Esophagus (tissue), 2 donors: ENCODE data around the gene SAMD13. TPM values are rescaled to one million over a fixed set of nuclear protein-coding genes. Genes with fewer than 3 reads are reported as not detected.

ENCODE experiments used
- H3K27ac ChIP-seq, 2 donors: one replicate each; pipeline ENCODE4 v1.5.1; 2013; ENCODE audit warnings: low read depth in 2 of 2, mild to moderate bottlenecking in 2 of 2, inconsistent platforms in 1 of 2, low read length in 1 of 2, moderate library complexity in 1 of 2
- H3K27me3 ChIP-seq, 2 donors: one replicate each; pipeline ENCODE4 v1.6.1; 2013; ENCODE audit warnings: low read length in 2 of 2, control low read depth in 1 of 2, mild to moderate bottlenecking in 1 of 2; ENCODE audit not compliant: insufficient read depth in 2 of 2, control insufficient read depth in 1 of 2
- H3K36me3 ChIP-seq, 2 donors: one replicate each; pipeline ENCODE4 v1.6.1; 2013; ENCODE audit warnings: low read length in 1 of 2; ENCODE audit not compliant: control insufficient read depth in 2 of 2, insufficient read depth in 2 of 2
- H3K4me1 ChIP-seq, 2 donors: one replicate each; pipeline ENCODE4 v1.6.1; 2013; ENCODE audit warnings: low read length in 1 of 2; ENCODE audit not compliant: control insufficient read depth in 2 of 2, insufficient read depth in 2 of 2
- H3K4me3 ChIP-seq, 2 donors: one replicate each; pipeline ENCODE4 v1.5.1; 2013; ENCODE audit warnings: low read length in 2 of 2, mild to moderate bottlenecking in 2 of 2, low read depth in 1 of 2, moderate library complexity in 1 of 2
- H3K9me3 ChIP-seq, 2 donors: one replicate each; pipeline ENCODE4 v1.6.1; 2013; ENCODE audit warnings: mild to moderate bottlenecking in 2 of 2, low read depth in 1 of 2, low read length in 1 of 2, moderate library complexity in 1 of 2; ENCODE audit not compliant: control insufficient read depth in 2 of 2, insufficient read depth in 1 of 2
- WGBS, 2 donors: extraction: QIAGEN DNeasy Blood & Tissue Kit; methylation state at CpG; one replicate each; pipeline ENCODE4 v1.1.7; 2013; 5-methylcytosine and 5-hydroxymethylcytosine counted together
- polyA plus RNA-seq, 2 donors: library from polyadenylated mRNA; stranded (reverse); fragments of 200-250 nt; gene quantifications; one replicate each; pipeline ENCODE4 v1.2.3, GENCODE V29; 2013
- donor health status: healthy with polysubstance abuse.
- donor health status: Bipolar disorder and iron deficiency.

SAMD13 gene
- polyA plus RNA-seq, 2 donors, result 0.45 to 0.59 TPM

- no peak overlapping the region for H3K4me3 ChIP-seq
- WGBS, 2 donors, result 47 to 51% methylated on average over 1 of the region's 1 CpG
- no peaks in the 10 kb centered on the region for H3K27me3 ChIP-seq
- H3K36me3 ChIP-seq, result no peaks in the 10 kb centered on the region
- no peak overlapping the region for H3K27ac ChIP-seq
- no peaks in the 10 kb centered on the region for H3K4me1 ChIP-seq
- H3K9me3 ChIP-seq, result no peaks in the 10 kb centered on the region
These were observed 18.2 kb downstream of the SAMD13 start for GRCh38 chr1:84319662-84320061.

DNA sequence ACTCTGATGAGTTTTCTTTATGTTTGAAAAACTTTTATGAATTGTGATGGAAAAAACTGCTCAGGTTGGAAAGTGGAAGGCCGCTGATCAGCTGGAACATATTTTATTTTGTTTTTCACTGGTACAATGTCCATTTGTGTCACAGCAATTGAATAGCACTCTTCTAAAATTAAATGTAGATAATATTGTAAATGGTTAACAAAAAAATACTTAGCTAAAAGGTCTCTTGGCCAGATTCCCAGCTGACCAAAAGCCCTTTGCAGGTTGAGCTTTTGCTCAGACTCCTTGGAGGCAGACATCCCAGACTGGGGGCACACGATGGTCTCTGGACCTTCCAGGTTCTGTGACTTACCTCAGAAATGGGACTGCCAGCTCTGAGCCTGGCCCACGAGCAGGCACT lies 26.3 kb downstream of the SAMD13 start:
- Histone ChIP-seq H3K27me3 (no peaks in the 10 kb centered on the region), H3K4me1 (no peaks in the 10 kb centered on the region), H3K27ac (no peak overlapping the region), H3K4me3 (no peak overlapping the region), H3K9me3 (no peaks in the 10 kb centered on the region), H3K36me3 (no peaks in the 10 kb centered on the region)
- 72 to 90% methylated on average over 3 of the region's 3 CpGs for WGBS, 2 donors

DNA sequence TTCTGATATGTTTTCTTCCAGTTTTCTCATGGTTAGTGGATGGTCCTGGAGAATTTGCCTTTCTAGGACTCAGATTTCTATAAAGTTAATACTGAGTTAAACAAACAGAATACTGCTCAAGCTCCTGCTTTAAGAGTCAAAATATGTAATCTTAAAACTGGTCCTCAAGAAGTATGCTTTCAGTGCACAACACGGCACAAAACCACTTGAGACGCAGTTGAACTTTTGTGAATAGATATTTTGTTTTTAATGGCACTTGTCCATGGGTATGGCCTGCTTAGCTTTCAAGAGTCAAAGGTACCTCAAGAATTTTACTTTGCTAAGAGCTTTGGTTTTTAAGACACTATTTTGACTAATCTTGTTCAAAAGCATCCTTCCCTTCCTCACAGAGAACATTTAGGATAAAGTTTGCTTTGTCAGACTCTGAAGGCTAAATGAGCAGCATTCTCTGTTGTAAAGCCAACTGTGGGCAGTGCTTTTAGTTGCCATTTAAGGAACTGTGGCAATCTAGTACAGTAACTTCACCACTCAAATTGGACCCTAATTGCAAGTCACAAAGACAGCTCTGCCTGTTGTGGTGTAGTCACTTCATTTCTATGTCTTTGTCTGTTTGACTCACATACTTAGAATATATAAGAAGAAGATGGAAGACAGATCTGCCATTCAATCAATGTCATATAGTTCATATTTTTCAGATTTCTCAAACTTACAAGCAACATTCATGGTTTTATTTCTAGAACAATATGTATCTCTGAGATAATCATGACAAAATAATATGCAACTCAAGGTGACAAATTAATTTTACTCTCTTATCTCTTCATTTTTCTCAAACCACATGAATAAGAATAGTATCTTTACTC lies 28.8 kb downstream of the SAMD13 start:
- Histone ChIP-seq H3K4me1 (no peaks in the 10 kb centered on the region), H3K9me3 (no peaks in the 10 kb centered on the region), H3K27me3 (no peaks in the 10 kb centered on the region), H3K4me3 (no peak overlapping the region), H3K36me3 (no peaks in the 10 kb centered on the region), H3K27ac (no peak overlapping the region)
- 86 to 94% methylated on average over 2 of the region's 2 CpGs for WGBS, 2 donors

GRCh38 chr1:84339503-84339902 lies 38.0 kb downstream of the SAMD13 start:
- 73 to 77% methylated on average over 3 of the region's 3 CpGs for WGBS, 2 donors
- no peaks in the 10 kb centered on the region for H3K4me1 ChIP-seq

DNA sequence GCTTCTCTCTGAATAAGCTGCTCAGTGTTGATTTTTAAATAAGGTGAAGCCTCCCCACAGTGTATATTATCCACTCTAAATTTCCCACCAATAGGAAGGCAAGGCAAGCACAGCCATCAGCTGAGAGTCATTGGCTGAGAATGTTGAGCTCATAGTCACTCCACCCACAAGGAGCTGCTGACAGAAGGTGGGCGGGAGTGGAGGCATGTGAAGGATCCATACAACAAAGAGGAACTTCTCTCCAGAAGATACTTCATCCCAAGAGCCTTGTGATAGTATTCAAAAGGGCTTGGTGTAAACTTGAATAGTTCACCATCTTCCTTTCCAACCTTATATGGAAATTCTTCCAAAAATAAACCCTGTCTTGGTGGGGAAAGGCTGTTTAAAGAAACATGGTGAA lies 42.8 kb downstream of the SAMD13 start:
- no peak overlapping the region for H3K4me3 ChIP-seq
- 86 to 96% methylated on average over 1 of the region's 1 CpG for WGBS, 2 donors
- H3K27me3 ChIP-seq, result no peaks in the 10 kb centered on the region
- no peaks in the 10 kb centered on the region for H3K4me1 ChIP-seq
- H3K27ac ChIP-seq, result no peak overlapping the region
- no peaks in the 10 kb centered on the region for H3K36me3 ChIP-seq
- peaks cover 0 to 2% of the 10 kb centered on the region in 2 donors for H3K9me3 ChIP-seq

More at GRCh38 chr1:84339503-84339902, 38.0 kb downstream of the SAMD13 start:
- Histone ChIP-seq H3K36me3 (no peaks in the 10 kb centered on the region), H3K27ac (no peak overlapping the region), H3K27me3 (no peaks in the 10 kb centered on the region), H3K9me3 (peaks cover 0 to 5% of the 10 kb centered on the region in 2 donors), H3K4me3 (no peak overlapping the region)

- WGBS, 2 donors, result 94 to 97% methylated on average over 2 of the region's 2 CpGs
- no peaks in the 10 kb centered on the region for H3K9me3 ChIP-seq
- H3K36me3 ChIP-seq, result no peaks in the 10 kb centered on the region
- H3K27ac ChIP-seq, result no peak overlapping the region
- no peaks in the 10 kb centered on the region for H3K27me3 ChIP-seq
- H3K4me3 ChIP-seq, result no peak overlapping the region
- no peaks in the 10 kb centered on the region for H3K4me1 ChIP-seq
These were observed 43.7 kb downstream of the SAMD13 start for GRCh38 chr1:84345220-84345619.

DNA sequence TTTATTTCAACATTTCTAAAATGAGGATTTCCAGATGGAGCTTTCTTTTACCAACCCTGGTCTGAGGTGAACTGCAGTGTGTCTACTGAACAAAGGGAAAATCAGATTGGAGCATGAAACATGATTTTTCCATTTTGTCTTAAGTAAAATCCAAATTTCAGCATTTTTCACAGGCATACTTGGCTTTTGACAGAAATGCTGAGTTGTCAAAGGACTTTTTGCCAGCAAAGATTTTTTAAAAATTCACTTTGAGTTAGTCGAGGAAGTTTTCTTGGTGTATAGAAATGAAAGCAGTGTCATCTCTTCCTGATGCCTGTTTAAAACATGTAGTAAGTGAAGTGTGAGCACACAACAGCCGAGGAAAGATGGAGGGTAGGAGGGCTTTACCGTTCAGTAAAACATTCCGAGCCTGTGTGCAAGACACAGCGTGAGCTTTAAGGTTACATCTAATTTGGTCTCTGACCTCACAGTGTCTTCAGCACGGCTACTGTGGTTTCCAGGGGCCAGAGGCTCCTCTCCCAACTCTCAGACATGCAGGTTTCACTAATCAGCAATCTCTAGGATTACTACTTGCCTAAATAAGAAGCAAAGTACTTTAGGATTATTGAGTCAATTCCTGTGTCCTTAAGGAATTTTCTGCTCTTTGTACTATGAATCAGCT lies 45.9 kb downstream of the SAMD13 start:
- Histone ChIP-seq H3K27ac (no peak overlapping the region), H3K9me3 (no peaks in the 10 kb centered on the region), H3K36me3 (no peaks in the 10 kb centered on the region), H3K4me3 (no peak overlapping the region), H3K4me1 (no peaks in the 10 kb centered on the region), H3K27me3 (no peaks in the 10 kb centered on the region)
- 73 to 74% methylated on average over 6 of the region's 6 CpGs for WGBS, 2 donors

DNA sequence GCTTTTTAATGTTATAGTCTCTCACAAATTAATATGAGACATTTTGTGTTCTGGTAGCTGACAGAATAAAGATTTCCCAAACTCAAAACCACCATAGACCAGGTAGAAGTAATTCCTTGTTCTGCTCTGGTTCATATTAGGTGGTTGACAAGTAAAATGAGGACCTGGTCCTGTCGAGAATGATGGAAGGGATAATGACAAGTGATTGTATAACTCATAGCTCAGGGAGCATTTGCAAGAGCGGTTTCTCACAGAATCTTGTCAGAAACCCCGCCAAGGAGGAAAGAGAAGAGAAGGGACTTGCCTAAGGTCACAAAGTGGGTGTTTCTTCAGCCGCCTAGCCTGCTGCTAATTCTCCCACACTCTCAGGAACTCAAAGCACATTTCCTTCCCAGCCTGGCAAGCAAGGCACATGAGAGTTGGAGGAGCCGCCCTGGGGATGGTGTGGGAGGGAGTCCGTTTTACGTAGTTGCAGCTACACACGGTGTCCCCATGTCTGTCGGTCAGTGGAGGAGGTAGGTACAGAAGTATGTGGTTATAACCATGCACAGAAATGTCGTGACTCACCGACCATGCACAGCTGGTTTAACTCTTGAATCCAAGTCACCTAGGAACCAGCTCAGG lies 46.5 kb downstream of the SAMD13 start:
- Histone ChIP-seq H3K4me1 (no peaks in the 10 kb centered on the region), H3K27me3 (no peaks in the 10 kb centered on the region), H3K4me3 (no peak overlapping the region), H3K36me3 (no peaks in the 10 kb centered on the region), H3K27ac (no peak overlapping the region), H3K9me3 (no peaks in the 10 kb centered on the region)
- 83 to 88% methylated on average over 11 of the region's 11 CpGs for WGBS, 2 donors

DNA sequence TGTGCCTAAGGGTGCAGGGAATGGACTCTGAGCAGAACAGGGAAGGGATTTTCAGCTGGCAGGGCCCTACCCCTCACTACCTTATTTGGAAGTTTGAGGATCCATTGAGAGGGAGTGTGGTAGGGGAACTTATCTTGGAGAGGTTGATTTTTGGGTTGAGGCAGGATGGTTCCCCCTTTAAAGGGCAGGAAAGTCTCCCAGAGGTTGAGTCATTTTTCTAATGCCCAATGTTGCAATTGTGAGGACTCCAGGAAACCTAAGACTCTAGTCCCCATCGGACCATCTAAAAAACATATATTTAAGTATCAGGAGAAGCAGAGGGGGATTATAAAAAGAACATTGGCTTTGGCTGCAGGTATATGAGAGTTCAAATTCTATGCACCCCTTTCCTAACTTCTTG lies 47.3 kb downstream of the SAMD13 start:
- no peaks in the 10 kb centered on the region for H3K9me3 ChIP-seq
- no peaks in the 10 kb centered on the region for H3K4me1 ChIP-seq
- no peak overlapping the region for H3K27ac ChIP-seq
- WGBS, 2 donors, result 96 to 100% methylated on average over 1 of the region's 1 CpG
- H3K36me3 ChIP-seq, result no peaks in the 10 kb centered on the region
- no peaks in the 10 kb centered on the region for H3K27me3 ChIP-seq
- H3K4me3 ChIP-seq, result no peak overlapping the region
